HG03342 (cell line): Measurements from ENCODE around the gene ZNF618.

Experiments used
- ATAC-seq: cut with Tn5 transposase; IDR thresholded peaks from one replicate; pipeline ENCODE4 v1.9.1; 2021; ENCODE audit warnings: mild to moderate bottlenecking, moderate library complexity; ENCODE audit not compliant: unreplicated experiment

ZNF618 gene

GRCh38 chr9:113998525-113999255 is 122.6 kb downstream of the ZNF618 start:
- no peak for ATAC-seq

DNA sequence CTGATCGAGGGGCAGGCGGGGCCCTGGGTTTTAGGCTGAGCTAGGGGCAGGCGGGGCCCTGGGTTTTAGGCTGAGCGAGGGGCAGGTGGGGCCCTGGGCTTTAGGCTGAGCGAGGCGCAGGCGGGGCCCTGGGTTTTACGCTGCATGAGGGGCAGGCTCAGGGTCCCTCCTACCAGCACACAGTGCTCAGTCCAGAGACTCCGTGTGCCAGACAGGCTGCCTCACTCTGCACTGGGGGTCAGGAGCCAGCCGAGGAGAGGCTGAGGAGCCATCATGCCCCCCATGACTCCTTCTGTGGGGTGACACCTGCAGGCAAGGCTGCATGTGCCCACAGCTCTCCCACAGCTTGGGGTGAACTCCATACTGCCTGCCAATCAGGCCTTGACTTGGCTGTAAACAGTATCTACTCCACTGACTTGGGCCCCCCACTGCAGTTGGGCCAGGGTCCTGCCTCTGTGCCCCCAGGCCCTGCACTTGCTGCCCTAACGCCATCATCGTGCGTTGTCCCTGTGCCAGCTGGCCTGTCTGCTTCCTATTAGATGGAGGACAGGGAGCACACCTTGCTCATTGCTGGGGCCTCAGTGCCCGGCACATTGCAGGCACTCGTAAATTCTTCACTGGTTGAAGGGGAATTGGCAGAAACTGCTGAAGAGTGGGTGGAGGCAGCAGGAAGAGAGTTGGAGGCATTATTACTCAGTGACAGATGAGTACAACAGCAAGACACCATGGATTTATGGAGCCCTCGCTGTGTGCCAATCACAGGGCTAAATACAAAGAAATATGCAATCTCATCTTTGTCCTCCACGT is 123.3 kb downstream of the ZNF618 start:
- ATAC-seq = no peak

GRCh38 chr9:114000063-114000454 is 124.0 kb downstream of the ZNF618 start:
- no peak for ATAC-seq

- ATAC-seq = no peak
Measured at GRCh38 chr9:114000671-114001409, 124.7 kb downstream of the ZNF618 start.

GRCh38 chr9:114001410-114001685 is 125.2 kb downstream of the ZNF618 start:
- no peak for ATAC-seq

GRCh38 chr9:114001794-114002261 is 125.7 kb downstream of the ZNF618 start:
- ATAC-seq = no peak

DNA sequence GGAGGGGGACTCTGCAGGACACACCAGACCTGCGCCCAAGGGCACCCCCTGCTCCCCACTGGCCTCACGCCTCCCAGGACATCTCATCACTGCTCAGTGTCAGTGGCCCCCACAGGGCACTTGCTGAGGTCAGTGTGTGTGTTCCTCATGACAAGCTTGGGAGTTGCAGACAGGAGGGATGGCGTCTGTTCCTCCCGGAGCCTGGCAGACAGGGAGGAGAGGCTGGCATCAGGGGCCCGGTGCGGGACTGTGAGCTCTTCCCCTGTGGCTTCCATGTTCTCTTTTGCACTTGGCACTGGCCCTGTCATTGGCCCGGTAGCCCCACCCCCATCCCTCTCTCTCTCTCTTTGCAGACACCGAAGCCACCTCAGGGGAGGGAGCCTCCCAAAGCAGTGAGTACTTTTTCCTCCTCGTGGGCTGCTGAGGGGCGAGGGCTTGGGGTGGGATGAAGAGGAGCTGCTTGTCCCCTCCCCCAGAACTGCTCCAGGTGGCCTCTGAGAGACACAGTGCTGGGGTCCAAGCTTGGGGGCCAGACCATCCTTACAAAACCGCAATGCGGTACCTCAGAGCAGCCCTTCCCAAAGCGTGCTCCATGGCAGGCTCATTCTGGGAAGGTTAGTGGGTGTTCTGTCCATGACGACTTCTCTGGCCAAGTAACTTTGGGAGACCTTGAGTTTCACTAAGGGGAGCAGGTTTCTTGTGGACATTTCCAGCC is 126.3 kb downstream of the ZNF618 start:
- ATAC-seq = no peak

GRCh38 chr9:114002986-114003350 is 126.9 kb downstream of the ZNF618 start:
- ATAC-seq = no peak

DNA sequence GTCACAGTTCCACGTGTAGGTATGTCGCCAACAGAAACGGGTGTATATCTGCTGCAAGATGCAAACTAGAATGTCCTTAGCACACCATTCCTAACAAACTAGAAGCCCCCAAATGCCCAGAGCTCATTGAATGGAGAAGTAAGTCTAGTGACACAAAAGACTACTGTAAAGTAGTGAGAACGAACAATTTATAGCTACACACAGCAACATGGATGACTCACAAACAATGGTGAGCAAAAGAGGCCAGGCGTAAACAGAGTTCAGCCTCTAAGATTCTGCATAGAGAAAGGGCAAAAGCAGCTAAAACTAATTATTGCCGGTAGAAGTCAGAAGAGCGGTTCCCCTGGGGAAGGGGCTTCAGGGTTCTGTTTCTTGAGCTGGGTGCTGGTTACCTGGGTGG is 127.2 kb downstream of the ZNF618 start:
- no peak for ATAC-seq

DNA sequence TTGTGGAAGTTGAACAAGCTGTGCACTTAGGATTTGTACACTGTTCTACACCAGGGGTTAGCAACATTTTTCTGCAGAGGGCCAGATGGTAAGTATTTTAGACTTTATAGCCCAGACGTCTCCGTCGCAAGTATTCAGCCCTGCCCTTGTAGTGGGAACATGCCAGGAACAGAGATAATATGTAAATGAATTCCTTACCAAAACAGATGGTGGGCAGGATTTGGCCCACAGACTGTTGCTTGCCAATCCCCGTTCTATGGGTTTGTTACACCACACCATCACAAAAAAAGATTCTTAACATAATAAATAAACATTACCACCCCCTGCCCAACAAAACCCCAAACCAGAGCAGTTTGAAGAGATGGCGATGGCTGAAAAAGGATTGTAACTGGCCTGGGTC is 127.6 kb downstream of the ZNF618 start:
- ATAC-seq = no peak

GRCh38 chr9:114004221-114004716 is 128.2 kb downstream of the ZNF618 start:
- ATAC-seq = no peak

GRCh38 chr9:114005371-114006154 is 129.5 kb downstream of the ZNF618 start:
- no peak for ATAC-seq

DNA sequence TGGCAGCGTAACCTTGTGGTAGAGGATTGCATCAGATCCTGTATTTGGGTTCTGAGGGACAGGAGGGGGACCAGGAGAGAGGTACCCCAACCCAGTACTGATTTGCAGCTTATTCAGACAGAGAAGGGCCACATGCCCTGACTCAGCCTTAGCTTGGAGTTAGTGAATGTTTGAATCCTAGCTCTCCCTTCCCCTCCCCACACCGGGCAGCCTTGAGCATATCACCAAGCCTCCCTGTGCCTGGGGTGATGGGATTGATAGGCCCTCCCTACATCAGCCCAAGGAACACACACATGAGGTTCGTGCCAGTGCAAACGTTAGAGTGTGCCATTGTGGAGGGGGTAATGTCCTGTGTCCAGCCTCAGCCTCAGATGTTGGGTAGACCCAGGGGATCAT is 130.0 kb downstream of the ZNF618 start:
- ATAC-seq = no peak

GRCh38 chr9:114006931-114007691 is 131.0 kb downstream of the ZNF618 start:
- no peak for ATAC-seq

DNA sequence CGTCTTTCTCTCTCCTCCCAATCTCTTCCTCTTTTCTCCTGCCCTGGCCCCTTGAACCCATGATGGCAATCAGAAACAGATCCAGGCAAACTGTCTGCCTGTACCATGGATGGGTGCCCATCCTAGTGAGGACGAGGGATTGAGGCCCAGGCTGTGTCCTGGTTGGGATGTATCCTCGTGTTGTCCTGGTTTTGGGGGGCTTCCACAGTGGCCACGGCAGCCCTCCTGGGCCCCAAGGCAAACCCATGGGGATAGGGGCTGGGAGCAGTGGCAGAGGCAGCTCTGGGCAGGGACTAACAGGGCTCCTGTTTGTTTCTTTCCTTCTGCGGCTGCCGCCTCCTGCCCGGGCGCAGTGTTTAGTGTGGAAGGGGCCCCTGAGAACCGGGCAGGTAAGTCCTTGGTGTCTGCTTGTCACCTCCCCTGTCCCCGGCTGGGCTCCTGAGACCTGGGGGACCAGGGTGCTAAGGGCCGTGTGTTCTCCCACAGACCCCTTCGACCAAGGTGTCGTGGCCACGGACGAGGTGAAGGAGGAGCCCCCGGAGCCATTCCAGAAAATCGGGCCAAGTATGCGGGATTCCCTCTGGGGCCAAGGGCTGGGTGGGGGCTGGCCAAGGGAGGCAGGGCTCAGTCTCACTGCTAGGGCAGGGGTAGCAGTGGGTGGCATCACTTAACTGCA is 132.0 kb downstream of the ZNF618 start:
- no peak for ATAC-seq

DNA sequence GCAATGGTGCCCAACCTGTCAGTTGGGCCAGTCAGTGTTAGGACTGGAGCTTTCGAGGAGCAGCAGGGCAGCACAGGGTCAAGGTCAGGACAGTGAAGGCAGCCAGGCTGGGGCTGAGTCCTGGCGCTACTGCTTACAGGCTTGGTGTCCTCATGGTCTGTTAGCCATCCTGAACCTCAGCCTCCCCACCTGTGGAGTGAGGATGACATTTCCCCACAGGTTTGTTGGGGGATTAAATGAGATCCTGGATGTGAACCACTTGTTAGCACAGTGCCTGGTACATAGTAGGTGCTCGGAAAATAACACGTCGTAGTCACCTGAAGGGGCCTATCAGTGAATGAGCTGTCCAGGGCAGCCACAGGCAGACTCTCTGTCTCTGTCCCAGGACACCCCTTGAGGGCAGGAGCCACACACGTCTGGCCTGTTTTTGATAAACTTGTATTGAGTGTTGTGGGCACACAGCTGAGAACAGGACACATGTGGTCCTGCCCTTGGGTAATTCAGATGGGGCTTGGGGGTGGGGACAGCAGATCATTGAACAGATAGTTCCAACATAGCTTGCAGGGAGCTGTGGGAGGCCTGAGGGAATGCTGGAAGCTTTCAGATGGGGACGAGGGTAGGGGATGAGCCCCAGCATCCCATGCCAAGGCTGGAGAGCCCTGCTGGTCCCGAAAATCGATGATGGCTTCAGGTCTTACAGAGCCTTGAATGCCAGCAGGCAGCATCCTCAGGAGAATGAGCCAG is 132.7 kb downstream of the ZNF618 start:
- ATAC-seq = no peak

- no peak for ATAC-seq
Measured at GRCh38 chr9:114011313-114011712, 135.2 kb downstream of the ZNF618 start.

- no peak for ATAC-seq
Measured at GRCh38 chr9:114012126-114012525, 136.0 kb downstream of the ZNF618 start.
